Gastroesophageal sphincter (tissue), 3 donors: ENCODE data around the gene OPN4.

Experiments
- EP300 ChIP-seq: sonication (generic); formaldehyde crosslinking; IDR thresholded peaks from one replicate; pipeline ENCODE4 v1.6.1; 2017; ENCODE audit warnings: antibody characterized with exemption, mild to moderate bottlenecking
- POLR2A ChIP-seq, 2 donors: fragments of 450-650 bp; IDR thresholded peaks; one replicate each; pipeline ENCODE4 v1.6.1; 2017; ENCODE audit warnings: antibody characterized with exemption in 2 of 2, mild to moderate bottlenecking in 2 of 2, moderate library complexity in 1 of 2
- POLR2AphosphoS5 ChIP-seq: sonication (generic); formaldehyde crosslinking; IDR thresholded peaks from one replicate; pipeline ENCODE4 v1.6.1; 2017; ENCODE audit warnings: antibody characterized with exemption
- TF ChIP-seq, protein P1 (sequence below), 4 experiments: fragments of 200-600 bp in 2 of 4; fragments of 450-650 bp in 2 of 4; sonication (generic) in 1 of 4; IDR thresholded peaks; one replicate each; pipeline ENCODE4 v1.5.1; 2017 to 2019; ENCODE audit warnings: antibody characterized with exemption in 4 of 4, mild to moderate bottlenecking in 2 of 4, moderate library complexity in 2 of 4

- TF ChIP-seq EP300 (no peak), POLR2AphosphoS5 (no peak), POLR2A (IDR thresholded peaks at IDR 0.05) (no peak)
- TF ChIP-seq, protein P1, sequence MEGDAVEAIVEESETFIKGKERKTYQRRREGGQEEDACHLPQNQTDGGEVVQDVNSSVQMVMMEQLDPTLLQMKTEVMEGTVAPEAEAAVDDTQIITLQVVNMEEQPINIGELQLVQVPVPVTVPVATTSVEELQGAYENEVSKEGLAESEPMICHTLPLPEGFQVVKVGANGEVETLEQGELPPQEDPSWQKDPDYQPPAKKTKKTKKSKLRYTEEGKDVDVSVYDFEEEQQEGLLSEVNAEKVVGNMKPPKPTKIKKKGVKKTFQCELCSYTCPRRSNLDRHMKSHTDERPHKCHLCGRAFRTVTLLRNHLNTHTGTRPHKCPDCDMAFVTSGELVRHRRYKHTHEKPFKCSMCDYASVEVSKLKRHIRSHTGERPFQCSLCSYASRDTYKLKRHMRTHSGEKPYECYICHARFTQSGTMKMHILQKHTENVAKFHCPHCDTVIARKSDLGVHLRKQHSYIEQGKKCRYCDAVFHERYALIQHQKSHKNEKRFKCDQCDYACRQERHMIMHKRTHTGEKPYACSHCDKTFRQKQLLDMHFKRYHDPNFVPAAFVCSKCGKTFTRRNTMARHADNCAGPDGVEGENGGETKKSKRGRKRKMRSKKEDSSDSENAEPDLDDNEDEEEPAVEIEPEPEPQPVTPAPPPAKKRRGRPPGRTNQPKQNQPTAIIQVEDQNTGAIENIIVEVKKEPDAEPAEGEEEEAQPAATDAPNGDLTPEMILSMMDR (IDR thresholded peaks at IDR 0.05): no peak
Observed at GRCh38 chr10:86655596-86655995, 1.2 kb downstream of the OPN4 start.
